GM19239 (cell line): ENCODE results near the gene FAM174B.

Experiments
- DNase-seq: peaks from one replicate; pipeline ENCODE4 v3.0.0; 2011; ENCODE audit warnings: low spot score; ENCODE audit not compliant: insufficient read length
- FAIRE-seq: peaks from 2 replicates; lab custom pipeline; 2011; peaks lifted over from hg19 to GRCh38; lab: Jason Lieb, UNC

FAM174B gene

DNA sequence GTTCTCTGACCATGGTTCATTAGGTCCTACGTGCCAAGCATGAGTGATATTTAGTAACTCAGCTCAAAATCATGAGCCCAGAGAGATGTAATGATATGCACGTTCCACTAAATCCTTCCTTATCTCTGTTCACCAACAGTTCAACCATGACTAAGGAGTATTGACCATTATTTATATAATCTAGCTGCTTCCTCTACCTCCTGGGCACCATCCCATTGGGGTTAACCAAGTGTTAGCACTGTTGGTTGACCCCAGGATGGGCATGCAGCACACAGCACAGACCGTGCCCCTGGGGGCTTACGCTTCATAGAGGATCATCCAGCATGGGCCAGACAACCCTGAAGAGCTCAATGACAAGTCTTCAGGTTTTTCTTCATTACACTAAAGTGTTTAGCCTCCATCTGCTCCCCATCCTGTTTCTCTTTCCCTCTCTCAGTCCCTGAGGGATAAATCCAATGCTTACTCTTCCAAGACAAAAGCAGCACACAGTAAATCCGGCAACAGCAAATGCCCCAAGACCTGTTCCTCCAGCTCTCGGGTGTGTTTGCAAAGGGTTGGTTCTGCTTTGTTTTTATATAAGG lies 10.4 kb downstream of the FAM174B start:
- FAIRE-seq (no peak), DNase-seq (no peak)

DNA sequence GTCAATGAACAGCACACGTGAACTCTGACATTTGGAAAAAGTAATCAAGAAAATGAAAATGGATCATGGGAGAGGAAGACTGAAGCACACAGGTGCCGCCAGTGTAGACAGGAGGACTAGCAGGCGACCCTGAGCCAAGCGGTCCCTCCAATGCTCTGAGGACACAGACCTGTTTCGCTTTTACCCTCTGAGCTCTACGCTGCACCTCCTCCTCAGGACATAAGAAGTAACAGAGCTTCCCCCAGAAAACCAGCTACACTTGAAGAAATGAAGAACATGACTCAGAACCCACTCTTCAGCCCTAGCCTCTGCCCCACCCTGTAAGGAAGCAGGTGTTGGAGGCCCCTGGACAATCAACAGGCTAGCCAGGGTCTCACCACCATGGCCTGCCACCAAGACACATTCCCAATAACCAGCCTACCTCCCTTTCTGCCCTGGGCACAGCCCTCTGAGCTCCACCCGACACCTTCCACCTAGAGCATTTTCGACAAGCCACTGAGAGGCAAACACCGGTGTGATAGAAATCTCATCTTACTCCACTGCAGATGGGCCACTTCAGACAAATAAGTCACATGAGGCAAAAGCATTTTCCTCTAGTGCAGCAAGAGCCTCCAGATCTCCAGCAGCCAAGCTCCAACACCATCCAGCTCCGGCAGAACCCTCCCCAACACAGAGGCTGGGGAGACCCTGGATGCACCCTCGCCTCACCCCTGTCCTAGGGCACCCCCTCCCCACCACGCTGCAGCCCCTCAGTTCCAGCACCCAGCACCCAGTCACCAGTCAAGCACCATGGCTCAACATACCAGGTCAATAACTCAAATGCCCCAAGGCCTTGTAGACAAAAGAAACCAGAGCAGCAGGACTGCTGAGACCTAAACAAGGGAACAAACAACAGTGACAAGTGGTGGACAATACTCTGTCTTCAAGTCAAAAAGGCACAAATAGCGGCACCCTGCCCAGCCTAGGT lies 11.4 kb downstream of the FAM174B start:
- FAIRE-seq = no peak
- no peak for DNase-seq

DNA sequence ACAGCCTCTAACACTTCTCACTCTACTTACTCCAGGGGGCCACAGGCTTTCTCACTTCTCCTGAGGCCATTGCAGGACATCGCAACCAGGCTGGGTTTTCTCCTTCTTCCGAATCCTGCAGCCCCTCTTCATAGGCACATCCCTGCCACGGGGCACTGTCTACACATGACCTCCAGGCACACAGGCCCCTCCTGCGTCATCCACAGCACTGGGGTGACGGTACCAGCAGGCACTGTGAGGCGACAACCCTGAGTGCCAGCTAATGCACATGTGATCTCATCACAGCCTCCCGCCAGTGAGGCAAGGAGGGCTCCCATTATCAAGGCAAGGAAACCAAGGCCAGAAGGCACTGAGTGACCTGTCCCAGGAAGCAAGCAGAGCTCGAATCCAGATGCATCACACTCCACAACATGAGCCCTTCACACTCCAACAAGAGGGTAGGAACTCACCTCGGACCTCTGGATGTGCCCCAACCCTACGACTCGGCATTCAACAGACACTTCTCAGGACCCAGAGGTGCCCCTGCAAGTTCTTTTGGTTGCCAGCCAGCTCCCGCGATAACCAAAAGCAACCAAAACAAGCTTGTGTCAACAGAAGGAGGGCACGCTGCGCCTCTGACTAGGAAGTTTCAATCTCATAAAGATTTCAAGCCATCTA lies 16.7 kb downstream of the FAM174B start:
- DNase-seq = no peak
- no peak for FAIRE-seq

DNA sequence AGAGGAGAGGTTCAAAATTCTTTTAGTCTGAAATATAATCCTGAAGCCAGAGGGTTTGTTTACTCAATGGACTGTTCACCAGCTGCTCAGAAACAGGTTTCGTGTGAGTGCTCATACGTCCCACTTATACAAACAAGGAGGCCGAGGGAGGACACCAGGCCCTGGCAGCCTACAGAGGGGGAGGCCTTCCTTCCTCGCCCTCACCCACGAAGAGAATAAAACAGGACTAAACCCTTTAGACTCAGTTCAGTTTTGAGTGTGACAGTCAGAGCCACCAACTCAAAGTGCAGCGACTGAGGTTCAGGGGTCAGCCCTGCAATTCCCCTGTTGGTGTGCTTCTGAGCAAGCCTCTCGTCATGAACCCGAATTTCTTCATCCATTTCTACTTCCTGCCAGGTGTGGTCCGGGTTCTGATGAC lies 17.3 kb downstream of the FAM174B start:
- FAIRE-seq = no peak
- no peak for DNase-seq

DNA sequence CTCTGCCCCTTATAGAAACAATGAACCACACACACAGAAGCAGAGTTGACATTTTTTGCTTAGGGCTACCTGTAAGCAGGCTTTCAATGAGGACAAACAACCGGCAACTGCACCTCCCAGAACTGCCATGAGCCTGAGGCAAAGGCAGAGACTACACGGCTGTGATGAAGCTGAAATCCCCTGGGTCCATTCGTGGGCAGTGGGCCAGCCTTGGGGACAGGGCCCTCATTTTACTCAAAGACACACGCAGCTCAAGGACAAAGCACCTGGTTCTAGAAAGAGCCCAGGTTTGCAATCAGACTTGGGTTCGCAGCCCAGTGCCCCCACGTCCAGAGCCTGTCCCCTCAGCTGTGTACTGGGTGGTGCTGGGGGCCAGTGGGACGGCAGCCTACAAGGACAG lies 17.9 kb downstream of the FAM174B start:
- no peak for DNase-seq
- FAIRE-seq = no peak

DNA sequence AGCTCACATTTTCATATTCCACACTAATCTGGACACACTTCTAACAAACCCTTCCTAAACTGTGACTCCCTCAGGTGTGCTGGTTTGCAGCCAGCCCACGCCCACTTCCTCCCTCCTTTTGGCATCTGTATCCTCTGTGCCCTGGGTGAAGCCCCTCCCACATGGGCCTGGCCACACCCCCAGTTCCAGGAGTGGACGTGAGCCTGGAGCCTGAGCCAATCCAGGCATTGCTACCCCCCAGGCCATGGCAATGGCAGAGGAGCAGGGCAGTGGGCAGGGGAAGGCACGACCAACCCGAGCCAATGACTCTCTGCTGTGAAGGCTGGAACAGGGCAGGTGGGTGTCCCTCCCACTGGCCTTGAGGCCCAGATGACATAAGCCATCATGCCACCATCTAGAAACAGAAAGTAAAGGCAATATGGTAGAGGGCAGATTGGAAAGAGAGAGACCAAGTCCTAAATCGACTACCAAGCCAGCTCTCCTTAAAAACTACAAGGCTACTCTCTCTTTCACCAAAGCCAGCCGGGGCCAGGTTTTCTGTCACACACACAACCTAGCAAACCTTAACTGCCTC lies 18.6 kb downstream of the FAM174B start:
- FAIRE-seq (no peak), DNase-seq (no peak)

DNA sequence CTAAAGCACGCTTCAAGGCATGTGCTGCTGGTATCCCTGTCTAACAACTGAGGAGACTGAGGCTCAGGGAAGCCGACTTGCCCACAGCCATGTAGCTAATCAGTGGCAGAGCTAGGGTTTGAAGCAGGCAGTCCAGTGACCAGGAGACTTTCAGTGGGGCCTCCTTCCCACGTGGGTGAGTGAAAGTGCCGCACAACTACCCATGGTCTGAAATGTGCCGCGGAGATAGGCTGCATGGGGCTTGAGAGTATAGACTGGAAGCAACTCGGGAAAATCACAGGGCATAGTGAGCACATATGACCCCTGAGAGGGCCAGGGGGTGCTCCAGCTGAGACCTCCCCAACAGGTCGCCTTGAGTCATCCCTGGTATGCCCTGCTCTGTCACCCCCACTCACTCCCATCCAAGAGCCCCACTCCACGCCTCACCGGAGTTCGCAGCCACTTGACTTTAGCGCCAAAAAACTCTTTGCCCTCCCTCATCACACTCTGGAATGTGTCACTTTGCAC lies 19.1 kb downstream of the FAM174B start:
- no peak for DNase-seq
- no peak for FAIRE-seq

DNA sequence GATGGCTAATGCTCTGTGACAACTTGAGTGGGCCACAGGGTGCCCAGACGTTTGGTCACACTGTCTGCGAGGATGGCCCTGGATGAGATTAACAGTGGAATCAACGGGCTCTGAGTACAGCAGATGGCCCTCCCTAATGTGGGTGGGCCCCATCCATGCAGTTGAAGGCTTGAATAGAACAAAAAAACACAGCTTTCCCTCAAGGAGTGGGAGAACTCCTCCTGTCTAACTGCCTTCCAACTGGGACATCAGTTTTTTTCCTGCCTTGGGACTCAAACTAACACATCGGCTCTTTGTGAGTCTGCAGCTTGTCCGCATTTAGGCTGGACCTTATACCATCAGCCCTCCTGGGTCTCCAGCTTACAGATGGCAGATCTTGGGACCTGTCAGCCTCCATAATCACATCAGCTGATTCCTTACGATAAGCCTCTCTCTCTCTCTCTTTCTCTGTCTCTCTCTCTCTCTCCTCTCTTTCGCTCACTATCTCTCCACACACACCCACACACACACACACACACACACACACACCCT lies 20.8 kb downstream of the FAM174B start:
- DNase-seq (no peak), FAIRE-seq (no peak)

DNA sequence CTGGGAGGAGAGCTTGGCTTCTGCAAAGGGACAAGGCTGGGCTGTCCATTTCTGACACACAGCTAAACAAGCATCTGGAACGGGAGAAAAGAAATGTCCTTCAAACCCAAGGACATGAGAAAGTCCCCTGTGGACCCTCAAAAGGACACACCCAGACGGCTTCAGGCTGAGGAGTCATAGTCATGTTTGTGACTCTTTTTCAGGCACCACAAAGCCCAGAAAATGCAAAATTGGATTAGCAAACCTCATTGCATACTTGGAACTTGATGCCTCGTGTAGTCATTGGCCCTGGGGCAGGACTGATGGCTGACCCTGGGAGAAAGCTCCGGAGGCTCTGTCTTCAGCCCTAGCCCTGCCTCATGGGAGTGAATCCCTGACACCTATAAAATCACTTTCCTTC lies 21.5 kb downstream of the FAM174B start:
- DNase-seq (no peak), FAIRE-seq (no peak)

DNA sequence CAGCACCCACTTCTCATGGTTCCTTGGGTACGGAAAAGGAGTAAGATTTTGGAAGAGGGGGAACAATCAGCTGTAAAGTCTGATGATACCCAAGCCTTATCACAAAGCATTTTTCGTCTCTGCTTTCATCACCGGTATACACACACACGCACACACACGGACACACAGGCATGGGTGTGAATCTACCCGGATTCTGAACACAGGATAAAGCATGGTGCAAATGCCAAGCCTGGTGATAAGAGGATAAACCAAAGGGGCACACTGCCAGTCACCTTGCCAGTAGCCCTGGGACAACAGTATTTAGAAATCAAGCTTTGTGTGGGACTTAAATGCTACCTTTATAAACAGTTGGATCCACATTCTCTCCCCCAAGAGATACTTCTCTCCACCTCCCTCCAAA lies 22.2 kb downstream of the FAM174B start:
- no peak for DNase-seq
- no peak for FAIRE-seq

DNA sequence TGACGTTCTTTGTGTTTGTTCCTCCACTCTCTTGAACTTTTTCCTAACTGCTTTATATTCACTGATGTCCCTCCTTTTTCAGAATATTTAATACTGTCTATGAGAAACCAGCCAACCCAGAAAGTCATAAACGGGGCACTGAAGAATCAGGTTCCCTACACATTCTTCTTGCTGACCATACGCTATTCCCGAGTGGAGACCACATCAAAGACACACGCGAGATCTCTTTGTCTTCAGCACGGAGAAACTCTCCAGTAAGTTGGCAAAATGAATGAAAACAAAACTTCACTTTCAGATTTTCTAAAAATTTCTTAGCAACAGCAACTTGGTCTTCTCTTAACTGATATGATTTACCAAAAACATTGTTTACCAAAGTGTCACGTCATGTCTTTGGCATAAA lies 22.6 kb downstream of the FAM174B start:
- FAIRE-seq = no peak
- DNase-seq = no peak

DNA sequence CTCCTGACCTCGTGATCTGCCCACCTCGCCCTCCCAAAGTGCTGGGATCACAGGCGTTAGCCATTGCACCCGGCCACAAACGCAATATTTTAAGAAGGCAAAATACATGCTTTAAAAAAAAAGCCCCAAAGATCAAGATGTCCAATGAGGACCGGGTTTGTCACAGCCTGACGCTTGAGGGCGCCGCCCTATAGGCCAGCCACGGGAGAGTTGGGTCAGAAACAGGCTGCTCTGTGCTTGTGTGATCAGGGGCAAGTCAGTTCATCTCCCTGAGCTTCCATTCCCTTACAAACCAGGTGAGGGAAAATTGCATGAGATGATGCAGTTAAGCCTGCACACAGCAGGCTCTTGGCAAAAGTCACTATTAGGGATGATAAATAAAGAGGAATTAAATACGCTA lies 23.9 kb downstream of the FAM174B start:
- FAIRE-seq (no peak), DNase-seq (no peak)

DNA sequence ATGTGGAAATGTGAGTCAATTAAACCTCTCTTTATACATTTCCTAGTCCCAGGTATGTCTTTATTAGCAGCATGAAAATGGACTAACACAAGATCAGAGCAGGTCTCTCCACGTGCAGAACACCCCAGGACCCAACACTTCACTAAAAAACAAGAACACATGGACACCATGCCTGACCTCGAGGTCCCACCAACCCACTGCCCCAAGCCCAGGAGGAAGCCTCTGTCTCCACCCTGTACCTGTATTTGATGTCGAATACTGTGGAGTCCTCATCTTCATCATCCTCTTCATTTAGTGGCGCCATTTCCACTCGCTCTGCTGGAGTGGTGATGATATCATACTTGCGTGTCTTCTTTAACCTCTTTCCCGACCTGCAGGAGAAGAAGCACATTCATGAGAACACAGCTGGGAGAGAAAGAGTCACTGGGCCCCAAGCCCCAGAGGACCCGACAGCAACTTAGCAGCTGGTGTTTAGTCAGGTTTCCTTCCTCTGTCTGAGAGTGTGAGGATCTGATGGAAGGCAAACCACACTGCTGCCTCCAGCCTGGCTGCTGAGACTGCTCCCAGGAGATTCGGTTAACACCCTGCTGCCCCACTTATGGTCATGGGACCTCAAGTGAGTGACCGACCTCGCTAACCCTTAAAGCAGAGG lies 25.5 kb downstream of the FAM174B start:
- DNase-seq = no peak
- FAIRE-seq = no peak

DNA sequence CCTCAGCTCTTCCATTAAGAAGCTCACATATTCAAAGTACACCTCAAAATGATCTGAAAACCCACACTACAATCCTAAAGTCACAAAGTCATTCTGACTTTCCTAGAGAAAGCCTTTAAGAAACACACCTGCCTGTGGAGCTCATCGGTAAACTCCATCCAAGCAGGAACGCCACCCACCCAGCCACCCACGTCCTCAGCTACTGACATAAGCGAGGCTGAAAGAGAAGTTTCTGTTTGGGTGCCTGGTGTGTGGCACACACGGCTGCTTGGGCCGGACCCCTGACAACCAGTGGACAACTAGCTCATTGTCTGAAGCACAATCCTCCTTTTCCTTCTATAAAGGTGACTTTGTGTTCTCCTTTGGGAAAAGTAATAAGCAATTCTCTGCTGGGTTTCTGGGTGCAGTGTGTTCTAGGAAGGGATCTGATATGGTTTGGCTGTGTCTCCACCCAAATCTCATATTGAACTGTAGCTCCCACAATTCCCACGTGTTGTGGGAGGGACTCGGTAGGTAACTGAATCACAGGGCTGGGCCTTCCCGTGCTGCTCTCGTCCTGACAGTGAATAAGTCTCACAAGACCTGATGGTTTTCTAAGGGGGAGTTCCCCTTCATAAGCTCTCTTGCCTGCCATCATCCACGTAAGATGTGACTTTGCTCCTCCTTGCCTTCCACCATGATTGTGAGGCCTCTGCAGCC lies 26.1 kb downstream of the FAM174B start:
- no peak for DNase-seq
- no peak for FAIRE-seq

DNA sequence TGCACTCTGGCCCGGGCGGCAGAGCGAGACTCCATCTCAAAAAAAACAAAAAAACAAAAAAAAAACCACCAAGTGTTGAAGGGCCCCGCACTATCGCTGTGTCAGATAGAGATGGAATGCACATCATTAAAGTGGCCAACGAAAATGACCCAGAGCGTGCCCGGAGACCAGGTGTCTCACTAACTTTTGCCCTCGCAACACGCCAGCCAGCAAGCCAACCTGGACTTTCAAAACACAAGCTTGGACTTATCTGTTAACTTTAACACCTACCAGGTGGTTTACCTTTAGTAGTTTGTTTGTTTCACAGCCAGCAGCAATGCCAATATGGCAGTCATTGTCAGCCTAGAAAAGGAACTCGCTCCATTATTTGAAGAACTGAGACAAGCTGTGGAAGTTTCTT lies 28.6 kb downstream of the FAM174B start:
- DNase-seq = no peak
- no peak for FAIRE-seq

DNA sequence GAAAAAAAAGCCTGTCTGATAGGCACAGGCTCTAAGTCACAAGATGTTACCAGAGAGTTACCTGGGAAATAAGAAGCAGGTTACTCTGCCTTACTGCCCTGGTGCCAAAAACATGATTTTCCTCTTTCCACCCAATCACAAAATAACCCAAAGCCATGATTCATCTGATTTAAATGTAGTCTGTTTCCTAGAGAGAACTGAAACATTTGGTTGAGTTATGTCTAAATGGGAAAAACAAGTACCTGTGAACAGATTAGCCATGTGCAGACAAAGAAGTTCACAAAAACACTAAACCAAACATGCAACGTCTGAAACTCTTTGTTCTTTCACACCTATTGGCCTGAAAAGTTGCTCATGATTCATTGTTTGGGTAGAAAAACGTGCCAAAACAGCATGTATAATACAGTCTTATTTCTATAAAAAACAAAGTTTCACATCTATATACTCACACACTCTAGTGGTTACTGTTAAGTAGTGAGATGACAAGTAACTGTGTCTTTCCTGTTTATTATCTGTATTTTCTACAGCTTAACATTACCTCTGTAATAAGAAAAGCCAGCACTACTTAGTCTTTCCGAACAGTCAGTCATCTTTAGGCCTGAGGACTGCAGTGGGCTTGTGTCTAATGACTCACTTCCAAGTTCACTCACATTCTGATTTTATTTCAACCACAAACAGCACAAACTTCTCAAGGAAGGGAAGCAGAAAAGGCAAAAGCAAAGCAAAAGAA lies 30.2 kb downstream of the FAM174B start:
- FAIRE-seq = peak; percentile 47
- no peak for DNase-seq

DNA sequence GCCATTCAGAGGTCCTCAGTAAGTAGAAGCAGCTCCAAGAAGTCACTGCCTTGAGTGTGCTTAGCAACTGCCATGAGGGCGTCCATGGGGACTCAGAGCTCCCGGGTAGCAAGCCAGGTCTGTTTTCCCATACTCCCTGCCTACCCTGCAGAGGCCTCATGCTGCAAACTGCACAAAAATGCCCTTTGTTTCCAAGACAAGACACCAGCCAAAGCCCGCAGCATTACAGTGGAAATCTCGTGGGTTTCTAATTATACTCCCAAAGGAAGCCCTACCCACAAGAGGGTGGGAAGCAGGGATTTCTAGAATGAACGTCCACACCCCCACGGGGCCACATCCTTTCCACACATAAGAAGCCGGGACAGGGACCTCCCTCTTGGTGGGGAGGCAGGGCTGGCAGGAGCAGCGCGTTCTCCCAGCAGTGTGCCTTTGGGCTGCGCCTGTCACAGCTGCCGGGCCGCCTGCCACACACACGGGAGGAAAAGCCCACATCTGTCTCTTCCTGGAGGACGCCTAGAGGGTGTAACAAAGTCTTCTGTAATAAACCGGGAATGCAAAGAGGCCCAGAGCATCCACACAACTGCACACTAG lies 31.1 kb downstream of the FAM174B start:
- FAIRE-seq (no peak), DNase-seq (no peak)

DNA sequence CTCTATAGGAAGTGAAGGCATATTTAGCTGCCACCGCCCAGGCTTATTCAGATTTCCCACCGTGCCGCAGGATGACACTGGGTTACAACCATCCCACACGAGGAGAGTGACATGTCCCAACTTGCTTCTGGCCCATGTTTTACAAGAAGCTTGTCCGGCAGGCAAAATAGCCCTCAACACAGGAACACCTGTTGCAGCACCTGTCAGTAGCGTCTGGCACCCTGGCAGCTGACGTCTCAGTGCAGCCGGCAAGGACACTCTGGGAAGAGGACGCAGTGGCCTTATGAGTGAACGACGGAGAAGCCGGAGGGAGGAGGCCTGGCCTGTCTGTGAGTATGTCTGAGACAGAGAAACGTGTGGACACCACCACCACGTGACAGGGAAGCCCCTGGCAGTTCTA lies 32.1 kb downstream of the FAM174B start:
- DNase-seq (no peak), FAIRE-seq (no peak)
